Erythroblast (primary cell): ENCODE measurements around the gene KCTD19.

Experiments
- GATA1 ChIP-seq: IDR thresholded peaks from 2 replicates; pipeline ENCODE4 v1.6.1; 2011; ENCODE audit warnings: low read depth, mild to moderate bottlenecking, control low read depth, low read length, moderate library complexity
- POLR2A ChIP-seq: IDR thresholded peaks from 2 replicates; pipeline ENCODE4 v1.6.1; 2011; ENCODE audit warnings: mild to moderate bottlenecking, low read length

DNA sequence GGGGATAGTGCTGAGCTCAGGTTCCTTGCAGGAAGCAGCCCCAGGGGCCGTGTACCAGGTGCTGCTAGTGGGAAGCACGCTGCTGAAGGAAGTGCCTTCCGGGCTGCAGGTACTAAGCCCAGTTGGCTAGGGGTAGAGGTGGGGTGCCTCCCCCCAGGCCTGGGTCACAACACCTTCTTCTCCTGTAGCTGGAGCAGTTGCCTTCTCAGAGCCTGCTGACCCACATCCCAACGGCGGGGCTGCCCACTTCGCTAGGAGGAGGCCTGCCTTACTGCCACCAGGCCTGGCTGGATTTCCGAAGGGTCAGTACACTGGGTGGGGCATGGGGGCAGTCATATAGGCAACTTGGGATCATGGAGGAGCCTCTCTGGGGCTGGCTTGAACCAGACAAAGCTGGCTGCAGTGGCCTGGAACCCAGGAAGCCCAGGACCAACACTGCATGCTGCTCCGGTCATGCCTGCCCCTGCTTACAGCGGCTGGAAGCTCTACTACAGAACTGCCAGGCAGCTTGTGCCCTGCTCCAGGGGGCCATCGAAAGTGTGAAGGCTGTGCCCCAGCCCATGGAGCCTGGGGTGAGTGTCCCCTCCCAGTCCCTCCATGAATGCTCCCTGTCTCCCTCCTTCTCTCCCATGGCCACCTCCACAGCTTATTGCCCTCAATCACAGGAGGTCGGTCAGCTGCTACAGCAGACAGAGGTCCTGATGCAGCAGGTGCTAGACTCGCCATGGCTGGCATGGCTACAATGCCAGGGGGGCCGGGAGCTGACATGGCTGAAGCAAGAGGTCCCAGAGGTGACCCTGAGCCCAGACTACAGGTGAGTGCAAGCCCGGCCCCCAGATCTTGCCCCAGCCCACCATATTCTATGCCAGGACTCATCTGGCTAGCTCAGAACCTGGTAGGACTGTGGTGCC, 44.8 kb downstream of the KCTD19 start:
- TF ChIP-seq POLR2A (no peak), GATA1 (no peak)
